ENCODE data around the gene FAM200B. TPM values are rescaled to one million over a fixed set of nuclear protein-coding genes. Genes with fewer than 3 reads are reported as not detected.

FAM200B gene
- total RNA-seq, 1 donor from 2014 or later, result 12.1 TPM

DNA sequence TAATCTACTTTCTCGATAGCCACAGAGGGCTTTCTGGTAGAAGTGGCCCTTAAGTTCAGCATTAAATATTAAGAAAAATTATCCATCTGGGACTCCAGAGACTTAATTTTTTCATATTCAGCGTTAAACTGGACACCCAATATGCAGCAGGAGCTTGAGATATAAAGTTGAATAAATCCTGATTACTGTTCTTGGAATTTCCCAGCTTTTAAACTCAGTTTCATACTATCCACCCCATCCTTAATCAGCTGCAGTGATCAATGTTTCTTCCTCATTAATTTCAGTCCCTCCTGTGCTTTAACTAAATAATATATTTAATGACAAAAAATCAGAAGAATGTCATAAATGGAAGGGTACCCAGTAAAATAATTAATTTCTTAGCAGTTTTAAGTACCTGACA, 22.8 kb upstream of the FAM200B start:
- DNase-seq (ENCODE audit: low read depth) (no peak), FAIRE-seq (no peak)
- TF ChIP-seq, protein P1, sequence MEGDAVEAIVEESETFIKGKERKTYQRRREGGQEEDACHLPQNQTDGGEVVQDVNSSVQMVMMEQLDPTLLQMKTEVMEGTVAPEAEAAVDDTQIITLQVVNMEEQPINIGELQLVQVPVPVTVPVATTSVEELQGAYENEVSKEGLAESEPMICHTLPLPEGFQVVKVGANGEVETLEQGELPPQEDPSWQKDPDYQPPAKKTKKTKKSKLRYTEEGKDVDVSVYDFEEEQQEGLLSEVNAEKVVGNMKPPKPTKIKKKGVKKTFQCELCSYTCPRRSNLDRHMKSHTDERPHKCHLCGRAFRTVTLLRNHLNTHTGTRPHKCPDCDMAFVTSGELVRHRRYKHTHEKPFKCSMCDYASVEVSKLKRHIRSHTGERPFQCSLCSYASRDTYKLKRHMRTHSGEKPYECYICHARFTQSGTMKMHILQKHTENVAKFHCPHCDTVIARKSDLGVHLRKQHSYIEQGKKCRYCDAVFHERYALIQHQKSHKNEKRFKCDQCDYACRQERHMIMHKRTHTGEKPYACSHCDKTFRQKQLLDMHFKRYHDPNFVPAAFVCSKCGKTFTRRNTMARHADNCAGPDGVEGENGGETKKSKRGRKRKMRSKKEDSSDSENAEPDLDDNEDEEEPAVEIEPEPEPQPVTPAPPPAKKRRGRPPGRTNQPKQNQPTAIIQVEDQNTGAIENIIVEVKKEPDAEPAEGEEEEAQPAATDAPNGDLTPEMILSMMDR (IDR thresholded peaks at IDR 0.05; ENCODE audit: insufficient read depth, low read length, severe bottlenecking), result no peak

GRCh38 chr4:15659768-15660570, 21.7 kb upstream of the FAM200B start:
- Histone ChIP-seq H3K4me3 (ENCODE audit: low read depth, low read length) (no peak overlapping the region), H3K36me3 (ENCODE audit: control insufficient read depth, insufficient read depth, low read length) (no peaks in the 10 kb centered on the region), H3K27me3 (ENCODE audit: control insufficient read depth, insufficient read depth, low read length) (no peaks in the 10 kb centered on the region)
- DNase-seq (ENCODE audit: low read depth) (peak; percentile 84), FAIRE-seq (no peak)
- TF ChIP-seq, protein P1 (IDR thresholded peaks at IDR 0.05; ENCODE audit: insufficient read depth, low read length, severe bottlenecking), result no peak

More for the DNA sequence above, 22.8 kb upstream of the FAM200B start:
- Histone ChIP-seq H3K4me3 (ENCODE audit: low read depth, low read length) (no peak overlapping the region), H3K27me3 (ENCODE audit: control insufficient read depth, insufficient read depth, low read length) (no peaks in the 10 kb centered on the region), H3K36me3 (ENCODE audit: control insufficient read depth, insufficient read depth, low read length) (no peaks in the 10 kb centered on the region)

DNA sequence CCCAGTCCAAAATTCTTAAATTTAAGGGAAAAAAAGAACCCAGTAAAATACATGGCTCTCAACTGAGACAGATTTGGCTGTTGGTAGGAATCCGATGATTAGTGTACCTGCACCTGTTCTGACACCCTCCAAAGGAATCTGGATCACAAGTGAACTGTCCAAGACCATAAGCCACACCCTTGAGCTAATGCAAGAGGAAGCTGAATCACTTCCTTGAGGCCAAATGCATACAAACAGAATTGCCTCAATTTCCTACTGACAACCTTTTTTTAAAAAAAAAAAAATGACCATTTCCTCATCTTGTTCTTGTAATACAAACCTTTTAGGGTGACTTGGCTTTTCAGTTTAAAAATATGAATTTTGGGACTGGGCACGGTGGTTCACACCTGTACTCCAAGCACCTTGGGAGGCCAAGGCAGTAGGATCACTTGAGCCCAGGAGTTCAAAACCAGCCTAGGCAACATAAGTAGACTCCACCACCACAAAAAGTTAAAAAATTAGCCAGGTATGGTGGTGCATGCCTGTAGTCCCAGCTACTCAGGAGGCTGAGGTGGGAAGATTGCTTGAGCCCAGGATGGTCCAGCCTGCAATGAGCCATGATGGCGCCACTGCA, 15.8 kb upstream of the FAM200B start:
- TF ChIP-seq, protein P1 (IDR thresholded peaks at IDR 0.05; ENCODE audit: insufficient read depth, low read length, severe bottlenecking), result no peak
- FAIRE-seq (no peak), DNase-seq (ENCODE audit: low read depth) (peak; percentile 98)

DNA sequence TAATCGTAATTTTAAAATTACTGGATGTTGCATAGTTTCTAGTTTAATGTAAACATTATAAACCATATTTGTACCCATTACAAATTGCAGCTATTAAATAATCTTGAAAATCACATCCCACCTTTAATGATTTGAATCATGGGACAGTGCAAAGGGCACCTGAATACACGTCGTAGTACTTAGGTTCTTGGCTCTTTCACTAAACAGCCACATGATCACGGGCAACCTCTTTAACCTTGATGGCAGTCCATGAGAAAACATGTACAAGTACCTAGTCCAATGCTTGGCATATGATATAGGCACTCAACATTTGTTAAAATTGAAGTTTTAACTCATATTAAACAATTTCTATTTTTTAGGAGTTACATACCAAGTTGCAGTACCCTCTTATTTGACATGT, 14.6 kb upstream of the FAM200B start:
- FAIRE-seq (no peak), DNase-seq (ENCODE audit: low read depth) (no peak)
- Histone ChIP-seq H3K4me3 (ENCODE audit: low read depth, low read length) (no peak overlapping the region), H3K27me3 (ENCODE audit: control insufficient read depth, insufficient read depth, low read length) (no peaks in the 10 kb centered on the region), H3K36me3 (ENCODE audit: control insufficient read depth, insufficient read depth, low read length) (peaks cover 1% of the 10 kb centered on the region)
- TF ChIP-seq, protein P1 (IDR thresholded peaks at IDR 0.05; ENCODE audit: insufficient read depth, low read length, severe bottlenecking), result no peak

More for the DNA sequence above, 15.8 kb upstream of the FAM200B start:
- H3K27me3 ChIP-seq (ENCODE audit: control insufficient read depth, insufficient read depth, low read length), result no peaks in the 10 kb centered on the region
- no peak overlapping the region for H3K4me3 ChIP-seq (ENCODE audit: low read depth, low read length)
- H3K36me3 ChIP-seq (ENCODE audit: control insufficient read depth, insufficient read depth, low read length), result peaks cover 1% of the 10 kb centered on the region

DNA sequence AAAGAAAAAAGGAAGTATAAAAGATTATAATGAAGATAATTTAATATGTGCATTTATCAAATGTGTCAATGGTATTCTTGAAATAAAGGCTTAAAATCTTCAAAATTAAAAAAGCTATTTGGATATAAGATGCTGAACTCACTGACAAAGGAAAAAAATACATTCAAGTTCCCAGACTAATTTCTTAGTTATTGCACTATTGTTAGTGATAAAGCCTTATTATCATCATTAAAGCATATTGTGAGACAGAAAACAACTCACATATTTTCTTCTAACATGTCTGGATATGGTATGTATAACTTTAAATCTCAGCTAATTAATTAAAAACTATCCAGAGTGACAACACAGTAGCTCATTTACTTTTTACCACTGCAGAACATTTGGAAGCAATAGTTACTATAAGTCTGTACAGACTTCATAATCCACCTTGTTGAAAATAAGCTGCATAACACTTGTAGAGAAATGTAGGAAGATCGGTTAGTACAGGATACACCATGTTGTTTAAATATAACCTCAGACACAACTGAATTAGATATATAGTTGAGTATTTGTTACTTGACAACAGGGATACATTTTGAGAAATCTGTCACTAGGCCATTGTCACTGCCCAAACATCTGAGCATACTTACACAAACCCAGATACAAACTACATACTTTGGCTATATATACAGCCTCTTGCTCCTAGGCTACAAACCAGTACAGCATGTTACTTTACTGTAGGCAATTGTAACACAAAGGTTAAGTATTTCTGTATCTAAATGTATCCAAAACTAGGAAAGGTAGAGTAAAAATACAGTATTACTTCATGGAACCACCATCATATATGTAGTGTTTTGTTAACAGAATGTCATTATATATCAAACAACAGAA, 12.8 kb upstream of the FAM200B start:
- H3K27me3 ChIP-seq (ENCODE audit: control insufficient read depth, insufficient read depth, low read length), result no peaks in the 10 kb centered on the region
- TF ChIP-seq, protein P1 (IDR thresholded peaks at IDR 0.05; ENCODE audit: insufficient read depth, low read length, severe bottlenecking), result no peak
- H3K4me3 ChIP-seq (ENCODE audit: low read depth, low read length), result no peak overlapping the region
- peaks cover 1% of the 10 kb centered on the region for H3K36me3 ChIP-seq (ENCODE audit: control insufficient read depth, insufficient read depth, low read length)
- FAIRE-seq, result no peak
- DNase-seq (ENCODE audit: low read depth), result no peak
